ENCODE data around the gene MPP2.

DNA sequence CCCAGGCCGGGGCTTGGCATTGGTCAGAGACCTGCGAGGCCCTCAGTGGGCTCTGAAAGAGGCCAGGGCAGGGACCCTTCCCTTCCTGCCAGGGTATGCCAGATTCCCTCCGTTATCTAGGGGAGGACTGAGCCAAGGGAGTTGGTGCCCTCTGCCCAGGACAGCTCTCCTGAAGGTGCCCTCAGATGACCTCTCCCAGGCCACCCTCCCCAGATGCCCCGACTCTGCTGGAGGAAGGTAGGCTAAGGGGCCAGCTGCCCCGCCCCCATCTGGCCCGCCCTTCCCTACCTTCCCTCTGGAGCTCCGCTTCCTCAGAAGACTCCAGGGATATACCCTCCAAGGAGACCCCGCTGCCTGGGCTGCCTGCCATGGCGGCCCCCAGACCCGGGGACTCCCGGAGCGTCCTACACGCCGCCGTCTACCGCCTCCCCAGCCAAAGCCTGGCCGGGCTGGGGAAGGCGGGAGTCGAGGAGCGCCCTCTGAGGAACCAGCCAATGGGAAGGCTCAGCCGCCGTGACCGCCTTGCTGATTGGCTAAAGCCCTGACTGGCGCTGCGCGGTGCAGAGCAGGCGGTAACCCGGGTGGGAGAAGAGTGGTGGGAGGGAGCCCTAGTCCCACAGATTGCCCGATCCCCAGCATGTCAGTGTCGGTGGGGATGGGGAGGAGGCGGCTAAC, 7.0 kb downstream of the MPP2 start:
- TF ChIP-seq EZH2 (IDR thresholded peaks at IDR 0.05) (no peak), POLR2AphosphoS5 (IDR thresholded peaks at IDR 0.05; ENCODE audit: borderline replicate concordance, low read depth, low read length) (peak; percentile 47; the same call in 1 of the 2 replicates)
